Activated CD4-positive, alpha-beta T cell treated with anti-CD3 and anti-CD28 coated beads, Interleukin-2, amount 10 ng/mL, durations not matched to agents 7 days and 5 days (primary cell): ENCODE data around the gene NOTCH1. TPM values are rescaled to one million over a fixed set of nuclear protein-coding genes. Genes with fewer than 3 reads are reported as not detected.
A peak's percentile ranks its signal among the peaks of the same experiment; 100 is the strongest.

Experiments used
- CTCF ChIA-PET: fragments of 350-600 bp; sonication (Branson Sonifier 250); formaldehyde crosslinking; loops from one replicate; lab custom pipeline; 2021; ENCODE audit warnings: antibody characterized with exemption; lab: Charles Lee
- POLR2A ChIA-PET: fragments of 350-600 bp; sonication (Branson Sonifier 250); formaldehyde crosslinking; loops from one replicate; lab custom pipeline; 2021; ENCODE audit warnings: antibody characterized with exemption; lab: Charles Lee
- DNase-seq: peaks from one replicate; pipeline ENCODE4 v3.0.0-alpha.2; 2020
- H3K27ac Mint-ChIP-seq: one replicate; pipeline ENCODE4 v1.8.0; 2021; ENCODE audit warnings: mild to moderate bottlenecking, moderate library complexity, mixed read lengths
- H3K27me3 Mint-ChIP-seq: one replicate; pipeline ENCODE4 v1.8.0; 2021; ENCODE audit warnings: mixed read lengths
- H3K36me3 Mint-ChIP-seq: one replicate; pipeline ENCODE4 v1.8.0; 2021; ENCODE audit warnings: low read depth, mixed read lengths
- H3K4me1 Mint-ChIP-seq: one replicate; pipeline ENCODE4 v1.8.0; 2021; ENCODE audit warnings: mixed read lengths
- H3K4me3 Mint-ChIP-seq: one replicate; pipeline ENCODE4 v1.8.0; 2021; ENCODE audit warnings: mild to moderate bottlenecking, moderate library complexity, mixed read lengths
- H3K9me3 Mint-ChIP-seq: one replicate; pipeline ENCODE4 v1.8.0; 2021; ENCODE audit warnings: mixed read lengths
- total RNA-seq, 2 experiments: library from RNA; stranded (reverse); gene quantifications; one replicate each; pipeline ENCODE4 v1.2.3, GENCODE V29; 2021

The NOTCH1 gene
- total RNA-seq, 2 experiments from 2014 or later = 73.6 to 74.4 TPM

GRCh38 chr9:136554870-136555269, 9.0 kb upstream of the NOTCH1 start:
- Mint-ChIP-seq H3K27me3 (peaks cover 10% of the 10 kb centered on the region), H3K36me3 (no peaks in the 10 kb centered on the region), H3K9me3 (peaks cover 7% of the 10 kb centered on the region), H3K4me3 (no peak overlapping the region), H3K27ac (no peak overlapping the region), H3K4me1 (peaks cover 12% of the 10 kb centered on the region)
- no peak for DNase-seq
- ChIA-PET CTCF (interaction anchor here (1.5 kb wide), 1 partner anchor 9 kb away, joined by 3 read pairs; no protein-coding TSS in a partner anchor), POLR2A (no interaction called here)

GRCh38 chr9:136553581-136553980, 7.7 kb upstream of the NOTCH1 start:
- ChIA-PET POLR2A (no interaction called here), CTCF (no interaction called here)
- H3K27ac Mint-ChIP-seq = no peak overlapping the region
- DNase-seq = no peak
- H3K4me1 Mint-ChIP-seq = peaks cover 12% of the 10 kb centered on the region
- no peaks in the 10 kb centered on the region for H3K36me3 Mint-ChIP-seq
- H3K4me3 Mint-ChIP-seq = no peak overlapping the region
- peaks cover 1% of the 10 kb centered on the region for H3K9me3 Mint-ChIP-seq
- peaks cover 7% of the 10 kb centered on the region for H3K27me3 Mint-ChIP-seq

- Mint-ChIP-seq H3K36me3 (no peaks in the 10 kb centered on the region), H3K27me3 (peaks cover 7% of the 10 kb centered on the region), H3K27ac (no peak overlapping the region), H3K4me3 (no peak overlapping the region), H3K4me1 (peaks cover 13% of the 10 kb centered on the region), H3K9me3 (no peaks in the 10 kb centered on the region)
- DNase-seq = no peak
- ChIA-PET POLR2A (no interaction called here), CTCF (interaction anchor here (1.0 kb wide), 1 partner anchor 67 kb away, joined by 3 read pairs; no protein-coding TSS in a partner anchor)
Measured at GRCh38 chr9:136552117-136552703, 6.4 kb upstream of the NOTCH1 start.

GRCh38 chr9:136551401-136552116, 5.7 kb upstream of the NOTCH1 start:
- CTCF ChIA-PET = interaction anchor here (1.0 kb wide), 1 partner anchor 66 kb away, joined by 3 read pairs; no protein-coding TSS in a partner anchor
- POLR2A ChIA-PET = no interaction called here
- Mint-ChIP-seq H3K4me3 (no peak overlapping the region), H3K27ac (no peak overlapping the region), H3K9me3 (no peaks in the 10 kb centered on the region), H3K27me3 (peaks cover 7% of the 10 kb centered on the region), H3K4me1 (peaks cover 19% of the 10 kb centered on the region), H3K36me3 (no peaks in the 10 kb centered on the region)
- DNase-seq = no peak

GRCh38 chr9:136550439-136551289, 4.8 kb upstream of the NOTCH1 start:
- ChIA-PET CTCF (interaction anchor here (1.0 kb wide), 2 partner anchors 12 to 65 kb away, joined by 3 read pairs; no protein-coding TSS in a partner anchor), POLR2A (no interaction called here)
- peaks cover 6% of the 10 kb centered on the region for H3K27me3 Mint-ChIP-seq
- H3K27ac Mint-ChIP-seq = peak overlapping the region; percentile 46
- H3K9me3 Mint-ChIP-seq = no peaks in the 10 kb centered on the region
- DNase-seq = no peak
- H3K4me1 Mint-ChIP-seq = peaks cover 19% of the 10 kb centered on the region
- H3K4me3 Mint-ChIP-seq = no peak overlapping the region
- no peaks in the 10 kb centered on the region for H3K36me3 Mint-ChIP-seq

- CTCF ChIA-PET = interaction anchor here (0.9 to 2.0 kb wide), 3 partner anchors 12 to 64 kb away, joined by 3 to 5 read pairs (median 4); no protein-coding TSS in a partner anchor
Measured at GRCh38 chr9:136549010-136549980, 3.4 kb upstream of the NOTCH1 start.

GRCh38 chr9:136547508-136548215, 1.8 kb upstream of the NOTCH1 start:
- Mint-ChIP-seq H3K27ac (peak overlapping the region; percentile 46), H3K4me3 (peak overlapping the region; percentile 10), H3K4me1 (peaks cover 38% of the 10 kb centered on the region), H3K9me3 (no peaks in the 10 kb centered on the region), H3K36me3 (peaks cover 7% of the 10 kb centered on the region), H3K27me3 (peaks cover 6% of the 10 kb centered on the region)
- ChIA-PET CTCF (interaction anchor here (2.0 kb wide), 1 partner anchor 14 kb away, joined by 5 read pairs; no protein-coding TSS in a partner anchor), POLR2A (no interaction called here)
- no peak for DNase-seq

More at GRCh38 chr9:136549010-136549980, 3.4 kb upstream of the NOTCH1 start:
- no peak for DNase-seq
- Mint-ChIP-seq H3K27ac (peak overlapping the region; percentile 46), H3K9me3 (no peaks in the 10 kb centered on the region), H3K4me3 (no peak overlapping the region), H3K4me1 (peaks cover 22% of the 10 kb centered on the region), H3K27me3 (peaks cover 6% of the 10 kb centered on the region), H3K36me3 (no peaks in the 10 kb centered on the region)
- POLR2A ChIA-PET = no interaction called here

- peak; percentile 51 for DNase-seq
- Mint-ChIP-seq H3K36me3 (peaks cover 12% of the 10 kb centered on the region), H3K27ac (peak overlapping the region; percentile 72), H3K4me3 (peak overlapping the region; percentile 64), H3K4me1 (peaks cover 37% of the 10 kb centered on the region), H3K27me3 (peaks cover under 1% of the 10 kb centered on the region), H3K9me3 (no peaks in the 10 kb centered on the region)
- ChIA-PET CTCF (no interaction called here), POLR2A (no interaction called here)
Measured at GRCh38 chr9:136546697-136547501, 1.1 kb upstream of the NOTCH1 start.

GRCh38 chr9:136545692-136545964, 220 bp downstream of the NOTCH1 start:
- peaks cover 13% of the 10 kb centered on the region for H3K36me3 Mint-ChIP-seq
- DNase-seq = no peak
- peak overlapping the region; percentile 88 for H3K4me3 Mint-ChIP-seq
- no peaks in the 10 kb centered on the region for H3K9me3 Mint-ChIP-seq
- no peak overlapping the region for H3K27ac Mint-ChIP-seq
- CTCF ChIA-PET = no interaction called here
- POLR2A ChIA-PET = no interaction called here
- H3K4me1 Mint-ChIP-seq = peaks cover 44% of the 10 kb centered on the region
- H3K27me3 Mint-ChIP-seq = no peaks in the 10 kb centered on the region

- H3K27ac Mint-ChIP-seq = peak overlapping the region; percentile 68
- POLR2A ChIA-PET = no interaction called here
- H3K4me1 Mint-ChIP-seq = peaks cover 47% of the 10 kb centered on the region
- H3K27me3 Mint-ChIP-seq = no peaks in the 10 kb centered on the region
- H3K36me3 Mint-ChIP-seq = peaks cover 15% of the 10 kb centered on the region
- DNase-seq = peak; percentile 71
- H3K9me3 Mint-ChIP-seq = no peaks in the 10 kb centered on the region
- CTCF ChIA-PET = no interaction called here
- peak overlapping the region; percentile 88 for H3K4me3 Mint-ChIP-seq
Measured at GRCh38 chr9:136544964-136545691, 720 bp downstream of the NOTCH1 start.
